Peyer's patch (tissue), 4 donors: Measurements from ENCODE around the gene CCR5AS.

Experiments
- DNase-seq, 3 donors: peaks; one replicate each; pipeline ENCODE4 v3.0.0-alpha.2; 2017 to 2019
- H3K27ac ChIP-seq, 4 donors: fragments of 200-600 bp; sonication (generic); one replicate each; pipeline ENCODE4 v1.5.1; 2016 to 2019
- H3K27me3 ChIP-seq, 2 donors: fragments of 200-600 bp; sonication (generic); one replicate each; pipeline ENCODE4 v1.5.1; 2019
- H3K36me3 ChIP-seq, 3 donors: fragments of 200-600 bp; sonication (generic); one replicate each; pipeline ENCODE4 v1.5.1; 2016 to 2019
- H3K4me1 ChIP-seq, 4 donors: fragments of 200-600 bp; sonication (generic); one replicate each; pipeline ENCODE4 v1.5.1; 2016 to 2019
- H3K4me3 ChIP-seq, 4 donors: fragments of 200-600 bp; sonication (generic); 1 replicate in 3 of 4; 2 replicates in 1 of 4; pipeline ENCODE4 v1.5.1; 2016 to 2019; ENCODE audit warnings: mild to moderate bottlenecking in 1 of 4
- H3K9me3 ChIP-seq, 4 donors: fragments of 200-600 bp; sonication (generic); one replicate each; pipeline ENCODE4 v1.5.1; 2016 to 2019; ENCODE audit warnings: mild to moderate bottlenecking in 1 of 4
- POLR2A ChIP-seq, 2 donors: fragments of 450-650 bp; IDR thresholded peaks; one replicate each; pipeline ENCODE4 v1.5.1; 2017; ENCODE audit warnings: antibody characterized with exemption in 2 of 2, mild to moderate bottlenecking in 2 of 2, moderate library complexity in 2 of 2
- TF ChIP-seq, protein P1 (sequence below), 6 experiments: fragments of 450-650 bp in 4 of 6; fragments of 200-600 bp in 2 of 6; sonication (generic) in 1 of 6; IDR thresholded peaks; one replicate each; pipeline ENCODE4 v1.5.1; 2017 to 2019; ENCODE audit warnings: antibody characterized with exemption in 6 of 6, mild to moderate bottlenecking in 3 of 6, moderate library complexity in 1 of 6

The CCR5AS gene

DNA sequence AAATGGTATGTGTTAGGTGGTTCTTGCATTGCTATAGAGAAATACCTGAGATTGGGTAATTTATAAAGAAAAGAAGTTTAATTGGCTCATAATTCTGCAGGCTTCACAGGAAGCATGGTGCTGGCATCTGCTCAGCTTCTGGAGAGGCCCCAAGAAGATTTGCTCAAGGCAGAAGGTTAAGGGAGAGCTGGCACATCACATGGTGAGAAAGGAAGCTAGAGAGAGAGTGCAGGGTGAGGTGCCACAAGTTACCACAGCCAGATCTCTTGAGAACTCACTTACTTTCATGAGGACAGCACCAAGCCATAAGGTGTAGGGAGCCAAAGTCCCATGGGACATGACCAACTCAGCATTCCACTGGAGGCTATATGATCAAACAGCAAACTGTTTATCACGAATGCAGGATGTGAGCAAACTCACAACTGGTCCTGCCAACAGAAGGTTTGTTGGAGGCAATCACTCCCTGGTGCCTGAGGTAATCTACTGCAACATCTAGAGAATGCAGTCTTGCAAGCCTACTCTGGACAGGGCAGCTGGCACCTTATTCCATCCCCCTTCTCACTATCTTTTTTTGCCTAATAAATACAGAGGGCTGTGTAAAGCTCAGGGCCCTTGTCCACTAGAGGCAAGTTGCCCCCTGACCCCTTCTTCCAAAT is 81.1 kb downstream of the CCR5AS start:
- Histone ChIP-seq H3K27me3 (no peaks in the 10 kb centered on the region), H3K27ac (no peak overlapping the region), H3K4me3 (no peak overlapping the region), H3K36me3 (no peaks in the 10 kb centered on the region), H3K4me1 (no peaks in the 10 kb centered on the region), H3K9me3 (no peaks in the 10 kb centered on the region)
- DNase-seq: no peak
- no peak for TF ChIP-seq POLR2A (IDR thresholded peaks at IDR 0.05)
- TF ChIP-seq, protein P1, sequence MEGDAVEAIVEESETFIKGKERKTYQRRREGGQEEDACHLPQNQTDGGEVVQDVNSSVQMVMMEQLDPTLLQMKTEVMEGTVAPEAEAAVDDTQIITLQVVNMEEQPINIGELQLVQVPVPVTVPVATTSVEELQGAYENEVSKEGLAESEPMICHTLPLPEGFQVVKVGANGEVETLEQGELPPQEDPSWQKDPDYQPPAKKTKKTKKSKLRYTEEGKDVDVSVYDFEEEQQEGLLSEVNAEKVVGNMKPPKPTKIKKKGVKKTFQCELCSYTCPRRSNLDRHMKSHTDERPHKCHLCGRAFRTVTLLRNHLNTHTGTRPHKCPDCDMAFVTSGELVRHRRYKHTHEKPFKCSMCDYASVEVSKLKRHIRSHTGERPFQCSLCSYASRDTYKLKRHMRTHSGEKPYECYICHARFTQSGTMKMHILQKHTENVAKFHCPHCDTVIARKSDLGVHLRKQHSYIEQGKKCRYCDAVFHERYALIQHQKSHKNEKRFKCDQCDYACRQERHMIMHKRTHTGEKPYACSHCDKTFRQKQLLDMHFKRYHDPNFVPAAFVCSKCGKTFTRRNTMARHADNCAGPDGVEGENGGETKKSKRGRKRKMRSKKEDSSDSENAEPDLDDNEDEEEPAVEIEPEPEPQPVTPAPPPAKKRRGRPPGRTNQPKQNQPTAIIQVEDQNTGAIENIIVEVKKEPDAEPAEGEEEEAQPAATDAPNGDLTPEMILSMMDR (IDR thresholded peaks at IDR 0.05): no peak

DNA sequence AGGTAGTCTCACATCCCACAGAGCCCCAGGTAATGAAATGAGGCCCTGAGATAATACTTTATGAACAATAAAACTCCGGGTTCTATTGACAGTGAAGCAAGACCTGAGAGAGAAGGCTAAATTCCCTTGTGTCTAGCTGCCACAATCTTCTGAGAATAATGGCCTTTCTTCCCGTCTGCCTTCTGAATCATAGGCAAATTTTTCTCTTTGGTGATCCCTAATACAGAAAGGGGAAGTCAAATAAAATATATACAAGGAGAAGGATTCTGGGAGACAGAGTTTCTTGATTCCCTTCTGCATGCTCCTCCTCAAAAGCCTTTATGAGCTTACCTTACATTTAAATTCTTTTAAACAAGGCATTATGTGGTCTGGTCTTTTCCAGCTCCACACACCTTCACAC is 82.8 kb downstream of the CCR5AS start:
- Histone ChIP-seq H3K9me3 (no peaks in the 10 kb centered on the region), H3K4me3 (no peak overlapping the region), H3K4me1 (no peaks in the 10 kb centered on the region), H3K27ac (no peak overlapping the region), H3K36me3 (no peaks in the 10 kb centered on the region), H3K27me3 (no peaks in the 10 kb centered on the region)
- TF ChIP-seq, protein P1 (IDR thresholded peaks at IDR 0.05): no peak
- no peak for DNase-seq

DNA sequence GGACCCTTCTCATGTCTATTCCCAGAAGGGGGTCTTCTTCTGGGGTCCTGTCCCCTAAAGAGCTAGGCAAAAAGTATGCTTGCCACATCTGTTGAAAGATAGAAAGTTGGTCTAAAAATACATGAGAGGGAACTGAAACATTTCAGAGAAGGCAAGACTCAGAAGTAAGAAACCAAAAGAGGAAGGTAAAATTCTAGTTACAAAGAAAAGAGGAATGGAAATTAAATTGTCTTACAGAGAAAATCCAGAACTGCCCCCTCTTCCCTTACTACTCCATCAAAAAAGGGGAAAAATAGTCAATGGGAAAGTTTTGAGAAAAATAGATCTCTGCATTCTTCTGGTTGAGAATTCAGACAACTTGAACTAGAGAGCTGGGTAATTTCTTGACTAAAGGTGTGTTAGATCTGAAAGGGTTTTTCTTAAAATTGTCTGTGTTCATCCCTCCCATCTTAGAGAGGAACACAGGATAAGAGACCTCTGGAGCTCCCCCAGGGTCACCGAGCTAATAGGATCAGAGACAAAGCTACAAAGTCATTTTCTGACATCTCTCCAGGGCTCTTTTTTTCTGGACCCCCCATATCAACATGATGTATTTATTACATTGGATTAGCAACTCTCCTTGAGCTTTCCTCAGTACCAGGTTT is 85.3 kb downstream of the CCR5AS start:
- no peaks in the 10 kb centered on the region for H3K9me3 ChIP-seq
- no peak for TF ChIP-seq POLR2A (IDR thresholded peaks at IDR 0.05)
- TF ChIP-seq, protein P1 (IDR thresholded peaks at IDR 0.05): no peak
- H3K27me3 ChIP-seq: no peaks in the 10 kb centered on the region
- H3K4me1 ChIP-seq: no peaks in the 10 kb centered on the region
- peak overlapping the region in 1 of 4 donors; percentile 61 for H3K27ac ChIP-seq
- DNase-seq: no peak
- no peaks in the 10 kb centered on the region for H3K36me3 ChIP-seq
- H3K4me3 ChIP-seq: no peak overlapping the region

- DNase-seq: no peak
- no peaks in the 10 kb centered on the region for H3K9me3 ChIP-seq
- no peaks in the 10 kb centered on the region for H3K36me3 ChIP-seq
- TF ChIP-seq, protein P1 (IDR thresholded peaks at IDR 0.05): no peak
- TF ChIP-seq POLR2A (IDR thresholded peaks at IDR 0.05): no peak
- no peak overlapping the region for H3K4me3 ChIP-seq
- H3K27ac ChIP-seq: no peak overlapping the region
- no peaks in the 10 kb centered on the region for H3K4me1 ChIP-seq
- H3K27me3 ChIP-seq: no peaks in the 10 kb centered on the region
These were observed 88.5 kb downstream of the CCR5AS start for GRCh38 chr3:46318207-46318927.

GRCh38 chr3:46316206-46316605 is 90.7 kb downstream of the CCR5AS start:
- Histone ChIP-seq H3K36me3 (no peaks in the 10 kb centered on the region), H3K9me3 (no peaks in the 10 kb centered on the region), H3K27ac (no peak overlapping the region), H3K4me1 (no peaks in the 10 kb centered on the region), H3K4me3 (no peak overlapping the region), H3K27me3 (no peaks in the 10 kb centered on the region)
- TF ChIP-seq POLR2A (IDR thresholded peaks at IDR 0.05): no peak
- TF ChIP-seq, protein P1 (IDR thresholded peaks at IDR 0.05): no peak
- no peak for DNase-seq
